ENCODE results near the gene FBXL20.

DNA sequence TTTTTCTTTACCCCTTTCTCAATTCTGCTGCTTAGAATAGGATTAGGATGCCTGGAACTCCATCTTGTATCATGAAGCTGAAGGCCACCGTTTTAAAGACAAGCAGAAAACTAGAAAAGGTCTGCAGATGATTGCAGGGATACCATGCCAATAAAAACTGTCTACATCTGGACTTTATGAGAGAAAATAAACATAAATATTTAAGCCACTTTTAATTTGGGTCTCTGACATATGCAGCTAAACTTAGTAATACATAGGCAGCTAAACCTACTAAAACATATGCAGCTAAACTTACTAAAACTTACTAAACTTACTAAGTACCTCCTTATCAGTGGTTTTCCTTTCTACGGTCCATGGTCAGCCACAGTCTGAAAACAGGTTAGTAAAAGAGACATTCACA is 48.4 kb downstream of the FBXL20 start:
- TF ChIP-seq CTCF (IDR thresholded peaks at IDR 0.05 in 2 of 3, conservative IDR thresholded peaks at IDR 0.05 in 1 of 3; ENCODE audit: borderline replicate concordance in 1 of 3, insufficient read depth in 1 of 3, low read depth in 2 of 3, low read length in 2 of 3) (no peak), EGR1 (IDR thresholded peaks at IDR 0.05; ENCODE audit: low read depth) (no peak), TCF7L2 (IDR thresholded peaks at IDR 0.05; ENCODE audit: borderline replicate concordance, extremely low read depth, insufficient read depth, insufficient read length) (no peak)

All from HCT116 (cell line).